ENCODE results near the gene KRT28.

DNA sequence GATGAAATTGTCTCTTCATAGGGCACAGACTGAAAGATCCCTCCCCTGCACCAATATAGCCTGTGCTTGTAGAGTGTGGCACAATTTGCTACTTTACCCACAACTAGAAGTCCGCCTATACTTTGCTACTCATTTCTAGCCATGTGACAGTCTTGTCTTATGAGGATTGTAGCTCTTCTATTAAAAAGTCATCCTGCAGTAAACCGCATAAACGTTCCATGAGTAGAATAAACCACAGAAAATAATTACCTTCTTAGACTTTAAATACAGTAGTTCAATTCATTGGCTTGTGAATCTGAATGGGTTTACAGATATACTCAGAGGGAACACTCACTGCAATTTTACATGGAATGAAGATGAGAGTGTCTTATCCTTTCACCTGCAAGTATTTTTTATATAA lies 21.8 kb downstream of the KRT28 start:
- TF ChIP-seq CTCF (IDR thresholded peaks at IDR 0.05 in 4 of 5, conservative IDR thresholded peaks at IDR 0.05 in 1 of 5) (no peak), POLR2A (IDR thresholded peaks at IDR 0.05) (no peak)
